ENCODE results near the gene FAM114A2.

The FAM114A2 gene

GRCh38 chr5:154002511-154003020, 36.1 kb downstream of the FAM114A2 start:
- H3K9ac ChIP-seq (ENCODE audit: insufficient read length, low read depth), result no peak overlapping the region
- H3K4me1 ChIP-seq (ENCODE audit: insufficient read depth, insufficient read length), result no peaks in the 10 kb centered on the region
- TF ChIP-seq YY1 (IDR thresholded peaks at IDR 0.05; ENCODE audit: insufficient read depth, insufficient read length) (no peak), ZNF274 (IDR thresholded peaks at IDR 0.05; ENCODE audit: low read depth, low read length) (no peak), SUZ12 (IDR thresholded peaks at IDR 0.05; ENCODE audit: extremely low read depth, insufficient read depth, insufficient read length) (no peak)
- DNase-seq (ENCODE audit: low read depth, low spot score), result no peak
- H3K4me3 ChIP-seq (ENCODE audit: insufficient read length, low read depth), result no peak overlapping the region
- no peaks in the 10 kb centered on the region for H3K9me3 ChIP-seq (ENCODE audit: insufficient read depth, low read length)
- H3K36me3 ChIP-seq (ENCODE audit: insufficient read depth, insufficient read length, low read length), result peaks cover 6% of the 10 kb centered on the region
- H3K27me3 ChIP-seq (ENCODE audit: insufficient read depth, insufficient read length), result no peaks in the 10 kb centered on the region

GRCh38 chr5:154002093-154002492, 36.6 kb downstream of the FAM114A2 start:
- no peaks in the 10 kb centered on the region for H3K4me1 ChIP-seq (ENCODE audit: insufficient read depth, insufficient read length)
- H3K27me3 ChIP-seq (ENCODE audit: insufficient read depth, insufficient read length), result no peaks in the 10 kb centered on the region
- no peak overlapping the region for H3K9ac ChIP-seq (ENCODE audit: insufficient read length, low read depth)
- peaks cover 6% of the 10 kb centered on the region for H3K36me3 ChIP-seq (ENCODE audit: insufficient read depth, insufficient read length, low read length)
- H3K4me3 ChIP-seq (ENCODE audit: insufficient read length, low read depth), result no peak overlapping the region
- no peaks in the 10 kb centered on the region for H3K9me3 ChIP-seq (ENCODE audit: insufficient read depth, low read length)
- TF ChIP-seq SUZ12 (IDR thresholded peaks at IDR 0.05; ENCODE audit: extremely low read depth, insufficient read depth, insufficient read length), result no peak
- TF ChIP-seq YY1 (IDR thresholded peaks at IDR 0.05; ENCODE audit: insufficient read depth, insufficient read length), result no peak
- TF ChIP-seq ZNF274 (IDR thresholded peaks at IDR 0.05; ENCODE audit: low read depth, low read length), result no peak
- DNase-seq (ENCODE audit: low read depth, low spot score), result no peak

GRCh38 chr5:154000703-154001102, 38.0 kb downstream of the FAM114A2 start:
- H3K27me3 ChIP-seq (ENCODE audit: insufficient read depth, insufficient read length), result no peaks in the 10 kb centered on the region
- H3K4me1 ChIP-seq (ENCODE audit: insufficient read depth, insufficient read length), result no peaks in the 10 kb centered on the region
- peaks cover 6% of the 10 kb centered on the region for H3K36me3 ChIP-seq (ENCODE audit: insufficient read depth, insufficient read length, low read length)
- TF ChIP-seq SUZ12 (IDR thresholded peaks at IDR 0.05; ENCODE audit: extremely low read depth, insufficient read depth, insufficient read length), result no peak
- TF ChIP-seq ZNF274 (IDR thresholded peaks at IDR 0.05; ENCODE audit: low read depth, low read length), result no peak
- no peak for TF ChIP-seq YY1 (IDR thresholded peaks at IDR 0.05; ENCODE audit: insufficient read depth, insufficient read length)
- H3K9me3 ChIP-seq (ENCODE audit: insufficient read depth, low read length), result no peaks in the 10 kb centered on the region
- no peak for DNase-seq (ENCODE audit: low read depth, low spot score)
- no peak overlapping the region for H3K9ac ChIP-seq (ENCODE audit: insufficient read length, low read depth)
- no peak overlapping the region for H3K4me3 ChIP-seq (ENCODE audit: insufficient read length, low read depth)

GRCh38 chr5:153999995-154000394, 38.7 kb downstream of the FAM114A2 start:
- H3K9ac ChIP-seq (ENCODE audit: insufficient read length, low read depth), result no peak overlapping the region
- TF ChIP-seq YY1 (IDR thresholded peaks at IDR 0.05; ENCODE audit: insufficient read depth, insufficient read length) (no peak), ZNF274 (IDR thresholded peaks at IDR 0.05; ENCODE audit: low read depth, low read length) (no peak), SUZ12 (IDR thresholded peaks at IDR 0.05; ENCODE audit: extremely low read depth, insufficient read depth, insufficient read length) (no peak)
- no peaks in the 10 kb centered on the region for H3K4me1 ChIP-seq (ENCODE audit: insufficient read depth, insufficient read length)
- H3K27me3 ChIP-seq (ENCODE audit: insufficient read depth, insufficient read length), result no peaks in the 10 kb centered on the region
- no peaks in the 10 kb centered on the region for H3K9me3 ChIP-seq (ENCODE audit: insufficient read depth, low read length)
- no peak overlapping the region for H3K4me3 ChIP-seq (ENCODE audit: insufficient read length, low read depth)
- peaks cover 6% of the 10 kb centered on the region for H3K36me3 ChIP-seq (ENCODE audit: insufficient read depth, insufficient read length, low read length)
- no peak for DNase-seq (ENCODE audit: low read depth, low spot score)

- Histone ChIP-seq H3K4me1 (ENCODE audit: insufficient read depth, insufficient read length) (no peaks in the 10 kb centered on the region), H3K36me3 (ENCODE audit: insufficient read depth, insufficient read length, low read length) (peaks cover 6% of the 10 kb centered on the region), H3K9ac (ENCODE audit: insufficient read length, low read depth) (no peak overlapping the region), H3K4me3 (ENCODE audit: insufficient read length, low read depth) (no peak overlapping the region), H3K9me3 (ENCODE audit: insufficient read depth, low read length) (no peaks in the 10 kb centered on the region), H3K27me3 (ENCODE audit: insufficient read depth, insufficient read length) (no peaks in the 10 kb centered on the region)
- DNase-seq (ENCODE audit: low read depth, low spot score), result no peak
- TF ChIP-seq ZNF274 (IDR thresholded peaks at IDR 0.05; ENCODE audit: low read depth, low read length), result no peak
- no peak for TF ChIP-seq SUZ12 (IDR thresholded peaks at IDR 0.05; ENCODE audit: extremely low read depth, insufficient read depth, insufficient read length)
- TF ChIP-seq YY1 (IDR thresholded peaks at IDR 0.05; ENCODE audit: insufficient read depth, insufficient read length), result no peak
Observed at GRCh38 chr5:153998768-153999167, 39.9 kb downstream of the FAM114A2 start.

GRCh38 chr5:153998010-153998409, 40.7 kb downstream of the FAM114A2 start:
- no peak for TF ChIP-seq ZNF274 (IDR thresholded peaks at IDR 0.05; ENCODE audit: low read depth, low read length)
- no peaks in the 10 kb centered on the region for H3K27me3 ChIP-seq (ENCODE audit: insufficient read depth, insufficient read length)
- no peak overlapping the region for H3K9ac ChIP-seq (ENCODE audit: insufficient read length, low read depth)
- H3K4me3 ChIP-seq (ENCODE audit: insufficient read length, low read depth), result no peak overlapping the region
- H3K4me1 ChIP-seq (ENCODE audit: insufficient read depth, insufficient read length), result no peaks in the 10 kb centered on the region
- peaks cover 6% of the 10 kb centered on the region for H3K36me3 ChIP-seq (ENCODE audit: insufficient read depth, insufficient read length, low read length)
- DNase-seq (ENCODE audit: low read depth, low spot score), result no peak
- no peaks in the 10 kb centered on the region for H3K9me3 ChIP-seq (ENCODE audit: insufficient read depth, low read length)

GRCh38 chr5:153991168-153991567, 47.5 kb downstream of the FAM114A2 start:
- Histone ChIP-seq H3K4me1 (ENCODE audit: insufficient read depth, insufficient read length) (no peaks in the 10 kb centered on the region), H3K36me3 (ENCODE audit: insufficient read depth, insufficient read length, low read length) (no peaks in the 10 kb centered on the region), H3K9me3 (ENCODE audit: insufficient read depth, low read length) (no peaks in the 10 kb centered on the region), H3K9ac (ENCODE audit: insufficient read length, low read depth) (no peak overlapping the region), H3K4me3 (ENCODE audit: insufficient read length, low read depth) (no peak overlapping the region), H3K27me3 (ENCODE audit: insufficient read depth, insufficient read length) (no peaks in the 10 kb centered on the region)
- TF ChIP-seq ZNF274 (IDR thresholded peaks at IDR 0.05; ENCODE audit: low read depth, low read length), result no peak
- no peak for TF ChIP-seq YY1 (IDR thresholded peaks at IDR 0.05; ENCODE audit: insufficient read depth, insufficient read length)
- no peak for TF ChIP-seq SUZ12 (IDR thresholded peaks at IDR 0.05; ENCODE audit: extremely low read depth, insufficient read depth, insufficient read length)
- DNase-seq (ENCODE audit: low read depth, low spot score), result no peak

GRCh38 chr5:153988510-153988909, 50.2 kb downstream of the FAM114A2 start:
- Histone ChIP-seq H3K4me3 (ENCODE audit: insufficient read length, low read depth) (no peak overlapping the region), H3K9me3 (ENCODE audit: insufficient read depth, low read length) (no peaks in the 10 kb centered on the region), H3K36me3 (ENCODE audit: insufficient read depth, insufficient read length, low read length) (no peaks in the 10 kb centered on the region), H3K4me1 (ENCODE audit: insufficient read depth, insufficient read length) (no peaks in the 10 kb centered on the region), H3K9ac (ENCODE audit: insufficient read length, low read depth) (no peak overlapping the region), H3K27me3 (ENCODE audit: insufficient read depth, insufficient read length) (no peaks in the 10 kb centered on the region)
- no peak for DNase-seq (ENCODE audit: low read depth, low spot score)
- no peak for TF ChIP-seq YY1 (IDR thresholded peaks at IDR 0.05; ENCODE audit: insufficient read depth, insufficient read length)

Data from NT2/D1 (cell line).